HAP-1 (cell line): ENCODE measurements around the gene ANKS1B.

Experiments used
- DNase-seq, 2 experiments: peaks; one replicate each; pipeline ENCODE4 v3.0.0-alpha.2; 2016 to 2020; ENCODE audit warnings: low spot score in 2 of 2
- H3K27me3 ChIP-seq: fragments of 250-450 bp; sonication (Bioruptor Pico); 2 replicates; pipeline ENCODE4 v1.5.1; 2020; ENCODE audit warnings: low read depth, mild to moderate bottlenecking, moderate library complexity
- H3K36me3 ChIP-seq: fragments of 250-450 bp; sonication (Bioruptor Pico); replicated peaks from 2 replicates; pipeline ENCODE4 v1.5.1; 2020; ENCODE audit warnings: mild to moderate bottlenecking
- H3K4me1 ChIP-seq: fragments of 250-450 bp; sonication (Bioruptor Pico); 2 replicates; pipeline ENCODE4 v1.5.1; 2020; ENCODE audit warnings: mild to moderate bottlenecking
- H3K4me3 ChIP-seq: fragments of 250-450 bp; sonication (Bioruptor Pico); 2 replicates; pipeline ENCODE4 v1.5.1; 2020; ENCODE audit warnings: mild to moderate bottlenecking, moderate library complexity
- H3K9me3 ChIP-seq: fragments of 250-450 bp; sonication (Bioruptor Pico); 2 replicates; pipeline ENCODE4 v1.5.1; 2020; ENCODE audit warnings: mild to moderate bottlenecking, moderate library complexity
- in situ Hi-C: fragments of 300-500 bp; cut with MboI; formaldehyde crosslinking; loops from 3 replicates; pipeline ENCODE4 v1.14.3; 2020; ENCODE audit warnings: low sequenced_read_pairs, inconsistent platforms, mixed read lengths

ANKS1B gene

DNA sequence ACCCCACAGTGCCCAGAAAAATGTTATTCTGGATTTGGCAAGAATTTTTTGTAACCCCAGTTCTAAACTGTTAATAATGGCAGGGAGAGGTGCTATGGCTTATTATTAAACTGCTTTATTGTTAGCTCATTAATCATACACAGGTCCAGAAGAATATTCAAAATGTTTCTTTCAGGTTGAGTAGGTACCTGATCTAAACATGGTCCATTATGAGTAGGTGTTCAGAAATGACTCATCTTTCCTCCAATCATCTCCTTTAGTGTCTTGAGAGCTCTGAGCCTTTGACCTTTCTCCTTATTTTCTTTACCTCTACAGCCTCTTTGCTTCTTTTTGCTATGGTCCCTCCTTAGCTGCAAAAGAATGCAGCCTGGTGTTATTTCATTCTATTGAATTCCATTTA, 548.2 kb downstream of the ANKS1B start:
- no peak for DNase-seq
- Histone ChIP-seq H3K27me3 (no peaks in the 10 kb centered on the region), H3K9me3 (no peaks in the 10 kb centered on the region), H3K4me1 (no peaks in the 10 kb centered on the region), H3K36me3 (no peaks in the 10 kb centered on the region), H3K4me3 (no peak overlapping the region)
- in situ Hi-C loops = no loop called here

DNA sequence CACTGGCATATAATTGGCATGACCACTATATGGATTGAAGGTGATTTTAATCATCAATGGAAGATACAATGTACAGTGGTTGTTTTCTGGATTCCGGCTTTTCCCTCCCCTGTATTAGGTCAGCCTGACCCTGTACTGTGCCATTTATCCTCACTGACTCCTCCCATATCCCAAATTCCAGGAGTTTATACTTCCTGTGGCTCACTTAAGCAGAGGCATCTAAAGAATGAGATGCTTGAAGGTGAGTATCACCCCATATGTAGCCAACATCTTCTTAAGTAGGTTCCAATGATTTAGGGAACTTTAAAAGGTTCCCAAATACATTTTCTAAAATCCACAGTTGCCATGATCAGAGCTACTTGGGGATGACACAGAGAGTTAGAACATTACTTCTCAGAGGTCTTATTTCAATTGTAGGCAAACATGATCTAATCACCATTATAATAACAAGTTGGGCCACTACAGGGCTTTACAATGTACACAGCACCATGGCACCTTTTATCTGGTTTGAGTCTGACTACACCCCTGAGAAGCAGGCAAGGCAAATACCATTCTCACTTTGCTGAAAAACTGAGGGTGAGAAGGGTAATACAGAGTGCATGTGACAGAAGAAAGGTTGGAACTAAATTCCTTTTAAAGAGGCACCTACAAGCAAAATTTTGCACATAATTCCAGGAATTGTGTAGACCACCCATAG, 549.5 kb downstream of the ANKS1B start:
- Histone ChIP-seq H3K4me3 (no peak overlapping the region), H3K4me1 (no peaks in the 10 kb centered on the region), H3K27me3 (no peaks in the 10 kb centered on the region), H3K9me3 (no peaks in the 10 kb centered on the region), H3K36me3 (no peaks in the 10 kb centered on the region)
- no peak for DNase-seq
- in situ Hi-C loops = no loop called here

- in situ Hi-C loops = no loop called here
- DNase-seq = no peak
- no peaks in the 10 kb centered on the region for H3K9me3 ChIP-seq
- H3K4me1 ChIP-seq = no peaks in the 10 kb centered on the region
- H3K36me3 ChIP-seq = no peaks in the 10 kb centered on the region
- no peaks in the 10 kb centered on the region for H3K27me3 ChIP-seq
- no peak overlapping the region for H3K4me3 ChIP-seq
Measured at GRCh38 chr12:99433155-99433554, 551.6 kb downstream of the ANKS1B start.

- Histone ChIP-seq H3K4me3 (no peak overlapping the region), H3K4me1 (no peaks in the 10 kb centered on the region), H3K36me3 (no peaks in the 10 kb centered on the region), H3K27me3 (no peaks in the 10 kb centered on the region), H3K9me3 (no peaks in the 10 kb centered on the region)
- no peak for DNase-seq
- in situ Hi-C loops = no loop called here
Measured at GRCh38 chr12:99431203-99431602, 553.5 kb downstream of the ANKS1B start.

DNA sequence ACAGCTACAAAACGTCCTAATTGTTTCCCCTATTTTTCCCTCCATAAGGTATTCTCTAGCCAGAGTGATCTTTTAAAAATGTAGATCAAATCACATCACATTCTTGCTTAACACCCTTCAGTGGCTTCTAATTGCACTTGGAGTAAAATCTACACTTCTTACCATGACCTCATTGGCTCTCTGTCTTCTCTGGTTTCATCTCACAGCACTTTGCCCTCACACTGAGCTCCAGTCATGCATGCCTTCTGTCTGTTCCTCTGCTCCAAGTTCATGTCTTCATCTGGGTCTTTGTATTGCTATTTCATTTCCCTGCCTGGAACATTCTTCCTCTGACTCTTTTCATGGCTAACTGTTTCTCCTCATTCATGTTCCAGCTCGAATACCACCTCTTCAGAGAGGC, 557.6 kb downstream of the ANKS1B start:
- Histone ChIP-seq H3K4me1 (no peaks in the 10 kb centered on the region), H3K4me3 (no peak overlapping the region), H3K36me3 (no peaks in the 10 kb centered on the region), H3K27me3 (no peaks in the 10 kb centered on the region), H3K9me3 (no peaks in the 10 kb centered on the region)
- in situ Hi-C loops = no loop called here
- no peak for DNase-seq

DNA sequence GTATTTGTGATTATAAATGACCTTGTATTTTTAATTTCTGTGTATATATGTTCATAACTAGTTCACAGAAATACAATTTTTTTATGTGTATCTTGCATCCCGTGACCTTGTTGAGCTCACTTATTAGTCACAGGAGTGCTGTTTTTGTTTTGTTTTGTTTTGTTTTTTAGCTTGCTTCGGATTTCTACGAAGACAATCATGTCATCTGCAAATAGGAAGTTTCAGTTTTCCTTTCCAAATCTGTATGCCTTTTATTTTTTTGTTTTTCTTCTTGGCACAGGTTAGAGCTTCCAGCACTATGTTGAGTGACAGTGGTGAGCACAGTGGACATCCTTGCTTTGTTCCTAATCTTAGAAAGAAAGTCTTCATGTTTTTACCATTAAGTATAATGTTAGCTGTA, 566.4 kb downstream of the ANKS1B start:
- in situ Hi-C loops = no loop called here
- H3K27me3 ChIP-seq = no peaks in the 10 kb centered on the region
- no peaks in the 10 kb centered on the region for H3K4me1 ChIP-seq
- no peaks in the 10 kb centered on the region for H3K36me3 ChIP-seq
- no peaks in the 10 kb centered on the region for H3K9me3 ChIP-seq
- H3K4me3 ChIP-seq = no peak overlapping the region
- no peak for DNase-seq

- in situ Hi-C loops = no loop called here
- Histone ChIP-seq H3K4me1 (no peaks in the 10 kb centered on the region), H3K27me3 (no peaks in the 10 kb centered on the region), H3K36me3 (no peaks in the 10 kb centered on the region), H3K4me3 (no peak overlapping the region), H3K9me3 (no peaks in the 10 kb centered on the region)
- no peak for DNase-seq
Measured at GRCh38 chr12:99413751-99414150, 571.0 kb downstream of the ANKS1B start.

GRCh38 chr12:99393763-99394162, 591.0 kb downstream of the ANKS1B start:
- DNase-seq = no peak
- Histone ChIP-seq H3K9me3 (no peaks in the 10 kb centered on the region), H3K27me3 (peaks cover 8% of the 10 kb centered on the region), H3K4me3 (no peak overlapping the region), H3K36me3 (no peaks in the 10 kb centered on the region), H3K4me1 (no peaks in the 10 kb centered on the region)
- in situ Hi-C loops = loop anchor here (25.0 kb wide), 1 partner anchor 219 kb away; no protein-coding TSS in a partner anchor

DNA sequence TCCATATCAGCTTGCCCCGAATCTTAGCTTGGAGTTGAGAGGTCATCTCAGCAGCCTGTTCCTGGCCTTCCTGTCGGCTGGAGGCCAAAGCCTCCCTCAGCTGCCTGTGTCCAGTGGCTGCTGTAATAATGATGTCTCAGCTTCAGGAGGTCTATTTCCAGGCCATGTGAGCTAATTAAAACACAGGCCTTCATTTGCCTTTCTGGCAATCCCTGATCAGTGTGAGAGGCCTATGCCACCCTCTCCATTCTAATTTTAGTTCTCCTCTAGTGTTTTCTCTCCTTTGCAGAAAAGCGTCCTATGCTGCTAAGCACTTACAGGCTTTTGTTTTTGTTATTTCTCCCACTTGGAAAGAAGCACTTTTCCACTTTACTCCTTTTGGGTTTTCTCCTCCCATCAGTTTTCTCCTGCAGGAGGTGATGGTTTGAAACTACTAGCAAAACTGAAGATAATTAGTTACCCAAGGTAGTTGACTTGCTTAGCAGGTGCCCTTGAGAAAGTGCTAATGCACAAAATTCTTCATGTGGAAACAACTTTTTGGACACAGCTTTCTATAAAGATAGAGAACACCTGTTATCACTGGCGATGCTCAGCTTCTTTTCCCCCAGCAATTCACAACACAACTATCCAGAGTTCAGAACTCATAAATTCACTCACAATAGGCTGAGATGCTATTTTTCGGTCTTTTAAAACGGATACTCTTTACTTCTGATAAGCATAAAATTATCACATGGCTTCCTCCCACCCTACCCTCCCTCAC, 592.5 kb downstream of the ANKS1B start:
- DNase-seq = no peak
- Histone ChIP-seq H3K9me3 (no peaks in the 10 kb centered on the region), H3K27me3 (peaks cover 8% of the 10 kb centered on the region), H3K4me3 (no peak overlapping the region), H3K36me3 (no peaks in the 10 kb centered on the region), H3K4me1 (no peaks in the 10 kb centered on the region)
- in situ Hi-C loops = loop anchor here (25.0 kb wide), 1 partner anchor 220 kb away; no protein-coding TSS in a partner anchor

GRCh38 chr12:99390707-99391106, 594.0 kb downstream of the ANKS1B start:
- peak; percentile 5 to 40 for DNase-seq
- in situ Hi-C loops = loop anchor here (25.0 kb wide), 1 partner anchor 222 kb away; no protein-coding TSS in a partner anchor
- H3K27me3 ChIP-seq = peaks cover 5% of the 10 kb centered on the region; the same call in 1 of the 2 replicates
- H3K36me3 ChIP-seq = no peaks in the 10 kb centered on the region
- no peaks in the 10 kb centered on the region for H3K9me3 ChIP-seq
- H3K4me1 ChIP-seq = no peaks in the 10 kb centered on the region
- H3K4me3 ChIP-seq = no peak overlapping the region

GRCh38 chr12:99389751-99390150, 595.0 kb downstream of the ANKS1B start:
- H3K4me1 ChIP-seq = no peaks in the 10 kb centered on the region

DNA sequence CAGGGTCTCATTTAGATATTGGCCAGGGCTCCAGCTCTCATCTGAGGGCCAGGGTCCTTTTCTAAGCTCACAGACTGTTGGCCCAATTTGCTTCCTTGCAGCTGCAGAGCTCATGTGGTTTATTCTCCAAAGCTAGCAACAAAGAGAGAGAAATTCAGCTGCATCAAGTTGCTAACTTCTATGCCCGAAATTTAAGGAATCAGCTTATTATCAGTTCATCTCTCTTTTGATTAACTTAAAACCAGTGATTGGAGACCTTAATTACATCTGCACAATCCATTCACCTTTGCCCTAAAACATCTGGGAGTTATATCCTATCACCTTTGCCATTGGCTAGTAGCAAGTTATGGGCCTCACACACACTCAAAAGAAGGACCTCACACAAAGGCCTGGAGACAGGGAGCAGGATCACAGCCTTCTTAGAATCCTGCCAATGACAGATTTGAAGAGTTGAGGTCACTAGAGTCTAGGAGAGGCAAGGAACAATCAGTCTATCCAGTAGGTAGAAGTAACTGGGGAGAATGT, 596.0 kb downstream of the ANKS1B start:
- Histone ChIP-seq H3K27me3 (peaks cover 2% of the 10 kb centered on the region; the same call in 1 of the 2 replicates), H3K36me3 (no peaks in the 10 kb centered on the region), H3K9me3 (no peaks in the 10 kb centered on the region), H3K4me1 (no peaks in the 10 kb centered on the region), H3K4me3 (no peak overlapping the region)
- DNase-seq = no peak
- in situ Hi-C loops = loop anchor here (25.0 kb wide), 1 partner anchor 224 kb away; no protein-coding TSS in a partner anchor

More at GRCh38 chr12:99389751-99390150, 595.0 kb downstream of the ANKS1B start:
- no peak for DNase-seq
- Histone ChIP-seq H3K9me3 (no peaks in the 10 kb centered on the region), H3K27me3 (peaks cover 2% of the 10 kb centered on the region; the same call in 1 of the 2 replicates), H3K36me3 (no peaks in the 10 kb centered on the region), H3K4me3 (no peak overlapping the region)
- in situ Hi-C loops = loop anchor here (25.0 kb wide), 1 partner anchor 223 kb away; no protein-coding TSS in a partner anchor

DNA sequence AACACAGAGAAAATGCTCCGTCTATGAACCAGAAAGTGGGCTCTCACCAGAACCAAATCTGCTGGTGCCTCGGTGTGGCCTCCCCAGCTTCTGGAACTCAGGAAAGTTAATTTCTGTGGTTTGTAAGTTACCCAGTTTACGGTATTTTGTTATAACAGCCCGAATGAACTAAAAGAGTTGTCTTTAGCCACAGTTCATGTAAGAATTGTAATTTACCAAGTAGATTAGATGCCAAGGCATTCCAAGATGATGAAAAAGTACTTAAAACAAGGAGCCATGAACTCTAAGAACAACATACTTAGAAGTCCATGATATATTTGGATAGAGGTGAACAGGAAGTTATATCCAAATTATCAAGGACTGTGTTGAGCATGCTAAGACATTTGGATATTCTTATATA, 597.1 kb downstream of the ANKS1B start:
- in situ Hi-C loops = loop anchor here (25.0 kb wide), 1 partner anchor 225 kb away; no protein-coding TSS in a partner anchor
- Histone ChIP-seq H3K4me1 (no peaks in the 10 kb centered on the region), H3K4me3 (no peak overlapping the region)

DNA sequence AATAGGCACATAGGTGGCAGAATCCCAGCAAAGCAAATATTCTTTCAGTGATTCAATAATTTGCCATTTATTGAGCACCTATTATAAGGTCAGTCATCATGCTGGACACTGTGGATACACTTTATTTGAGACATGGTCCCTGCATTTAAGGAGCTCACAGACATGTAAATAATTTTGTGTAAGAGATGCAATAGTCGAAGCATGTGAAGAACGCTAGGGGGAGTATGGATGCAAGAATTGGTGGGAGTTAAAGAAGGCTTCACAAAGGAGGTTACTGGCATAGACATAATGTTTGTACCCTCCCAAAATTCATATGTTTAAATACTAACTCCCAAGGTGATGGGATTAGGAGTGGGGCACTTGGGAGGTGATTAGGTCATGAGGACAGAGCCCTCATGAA, 597.8 kb downstream of the ANKS1B start:
- Histone ChIP-seq H3K36me3 (no peaks in the 10 kb centered on the region), H3K27me3 (peaks cover 2% of the 10 kb centered on the region; the same call in 1 of the 2 replicates), H3K4me3 (no peak overlapping the region), H3K4me1 (no peaks in the 10 kb centered on the region), H3K9me3 (no peaks in the 10 kb centered on the region)
- DNase-seq = peak; percentile 11 to 58
- in situ Hi-C loops = loop anchor here (25.0 kb wide), 1 partner anchor 225 kb away; no protein-coding TSS in a partner anchor

More for the DNA sequence above, 597.1 kb downstream of the ANKS1B start:
- H3K36me3 ChIP-seq = no peaks in the 10 kb centered on the region
- no peak for DNase-seq
- H3K9me3 ChIP-seq = no peaks in the 10 kb centered on the region
- H3K27me3 ChIP-seq = peaks cover 2% of the 10 kb centered on the region; the same call in 1 of the 2 replicates
